HCT116 (cell line): ENCODE measurements around the gene CGRRF1. TPM values are rescaled to one million over a fixed set of nuclear protein-coding genes. Genes with fewer than 3 reads are reported as not detected.

Source experiments
- ATAC-seq: fragments of 200-7000 bp; cut with Tn5 transposase; 2 replicates; pipeline ENCODE4 v1.9.1; 2020; ENCODE audit warnings: mild to moderate bottlenecking, moderate library complexity
- BruUV-seq: library from RNA; stranded (reverse); fragments of 400-500 nt; replicated peaks from 2 replicates; lab custom pipeline; 2021; lab: Mats Ljungman, UMichigan
- CTCF ChIA-PET: fragments of 300-600 bp; sonication (Branson Sonifier 250); formaldehyde crosslinking; loops from one replicate; lab custom pipeline; 2021; ENCODE audit warnings: antibody characterized with exemption; lab: Charles Lee
- POLR2A ChIA-PET: fragments of 300-600, 350-600 bp; sonication (Branson Sonifier 250); formaldehyde crosslinking; loops from one replicate; lab custom pipeline; 2021; ENCODE audit warnings: antibody characterized with exemption; lab: Charles Lee
- RAD21 ChIA-PET, 2 experiments: fragments of 300-600 bp; sonication (Branson Sonifier 250); formaldehyde crosslinking; loops; one replicate each; lab custom pipeline; 2023; ENCODE audit warnings: low total read pairs in 2 of 2; ENCODE audit not compliant: uncharacterized antibody in 2 of 2, unreplicated experiment in 2 of 2, low non-redundant PET in 1 of 2; lab: Charles Lee
- DNase-seq: peaks from one replicate; pipeline ENCODE4 v3.0.0-alpha.2; 2010; ENCODE audit warnings: low read depth, low spot score
- H2AFZ ChIP-seq: fragments of 200-600 bp; shearing (Covaris generic), sonication (generic); 2 replicates; pipeline ENCODE4 v1.6.1; 2017; ENCODE audit warnings: low read depth, mixed run types, mixed read lengths, antibody characterized with exemption, low read length; ENCODE audit not compliant: poor library complexity, severe bottlenecking
- H3K27ac ChIP-seq: 2 replicates; pipeline ENCODE4 v1.5.1; 2012; ENCODE audit warnings: low read depth, low read length
- H3K27me3 ChIP-seq: fragments of 200-600 bp; sonication (generic); 2 replicates; pipeline ENCODE4 v1.6.1; 2016; ENCODE audit warnings: mixed run types, low read length, mixed read lengths; ENCODE audit not compliant: insufficient read depth
- H3K36me3 ChIP-seq, 2 experiments: fragments of 200-500 bp in 1 of 2; fragments of 200-600 bp in 1 of 2; sonication (Bioruptor generic) in 1 of 2; sonication (generic) in 1 of 2; 2 replicates each; pipeline versions ENCODE4 v1.5.1 to v1.6.1; 2014 to 2016; ENCODE audit warnings: low read length in 2 of 2, inconsistent platforms in 1 of 2, mixed read lengths in 1 of 2, mixed run types in 1 of 2; ENCODE audit not compliant: insufficient read depth in 2 of 2, control insufficient read depth in 1 of 2
- H3K4me1 ChIP-seq, 2 experiments: fragments of 200-600 bp in 1 of 2; sonication (generic) in 1 of 2; 2 replicates each; pipeline versions ENCODE4 v1.5.1 to v1.6.1; 2012 to 2017; ENCODE audit warnings: low read length in 2 of 2, inconsistent platforms in 1 of 2, mild to moderate bottlenecking in 1 of 2, mixed read lengths in 1 of 2, mixed run types in 1 of 2, moderate library complexity in 1 of 2; ENCODE audit not compliant: insufficient read depth in 2 of 2, control insufficient read depth in 1 of 2
- H3K4me2 ChIP-seq: fragments of 200-600 bp; sonication (generic); 2 replicates; pipeline ENCODE4 v1.6.1; 2017; ENCODE audit warnings: mixed run types, low read length, mixed read lengths
- H3K4me3 ChIP-seq, 2 experiments: fragments of 200-600 bp in 1 of 2; sonication (generic) in 1 of 2; replicated peaks in 1 of 2; 2 replicates each; pipeline ENCODE4 v1.5.1; 2011 to 2016; ENCODE audit warnings: low read length in 2 of 2, control low read depth in 1 of 2, low read depth in 1 of 2, mild to moderate bottlenecking in 1 of 2, mixed read lengths in 1 of 2, mixed run types in 1 of 2
- H3K79me2 ChIP-seq: fragments of 200-600 bp; sonication (generic); 2 replicates; pipeline ENCODE4 v1.6.1; 2017; ENCODE audit warnings: mild to moderate bottlenecking, mixed run types, low read length, moderate library complexity, mixed read lengths; ENCODE audit not compliant: insufficient read depth
- H3K9ac ChIP-seq: fragments of 200-600 bp; sonication (generic); 2 replicates; pipeline ENCODE4 v1.6.1; 2016; ENCODE audit warnings: low read length, mixed read lengths
- H3K9me2 ChIP-seq: fragments of 200-600 bp; sonication (generic), shearing (Covaris generic); 2 replicates; pipeline ENCODE4 v1.6.1; 2017; ENCODE audit warnings: mixed run types, mild to moderate bottlenecking, moderate library complexity; ENCODE audit not compliant: insufficient read depth
- H3K9me3 ChIP-seq, 2 experiments: fragments of 200-500 bp in 1 of 2; fragments of 200-600 bp in 1 of 2; sonication (Bioruptor generic) in 1 of 2; sonication (generic) in 1 of 2; 2 replicates each; pipeline ENCODE4 v1.6.1; 2014 to 2017; ENCODE audit warnings: low read length in 2 of 2, mixed read lengths in 2 of 2, inconsistent platforms in 1 of 2, low read depth in 1 of 2, mild to moderate bottlenecking in 1 of 2, mixed run types in 1 of 2, moderate library complexity in 1 of 2; ENCODE audit not compliant: control insufficient read depth in 1 of 2, insufficient read depth in 1 of 2
- H4K20me1 ChIP-seq: fragments of 200-600 bp; sonication (generic), shearing (Covaris generic); 2 replicates; pipeline ENCODE4 v1.6.1; 2017; ENCODE audit warnings: mixed run types, mild to moderate bottlenecking, moderate library complexity; ENCODE audit not compliant: insufficient read depth
- ATF3 ChIP-seq: IDR thresholded peaks from 2 replicates; pipeline ENCODE4 v1.6.1; 2012
- EGR1 ChIP-seq: IDR thresholded peaks from 2 replicates; pipeline ENCODE4 v1.6.1; 2012; ENCODE audit warnings: low read depth
- JUND ChIP-seq: IDR thresholded peaks from 2 replicates; pipeline ENCODE4 v1.6.1; 2012
- REST ChIP-seq: IDR thresholded peaks from 2 replicates; pipeline ENCODE4 v1.6.1; 2012; ENCODE audit warnings: low read depth
- SIN3A ChIP-seq: IDR thresholded peaks from 2 replicates; pipeline ENCODE4 v1.6.1; 2012; ENCODE audit warnings: low read depth
- SP1 ChIP-seq: IDR thresholded peaks from 2 replicates; pipeline ENCODE4 v1.6.1; 2012; ENCODE audit warnings: low read depth
- SRF ChIP-seq: IDR thresholded peaks from 2 replicates; pipeline ENCODE4 v1.6.1; 2012; ENCODE audit warnings: low read depth
- TCF7L2 ChIP-seq: IDR thresholded peaks from 2 replicates; pipeline ENCODE4 v1.7.0; 2011; ENCODE audit warnings: borderline replicate concordance, inconsistent platforms; ENCODE audit not compliant: insufficient read depth, insufficient read length; ENCODE audit errors: extremely low read depth
- ZBTB33 ChIP-seq: IDR thresholded peaks from 2 replicates; pipeline ENCODE4 v1.6.1; 2011; ENCODE audit warnings: mild to moderate bottlenecking, low read length, moderate library complexity; ENCODE audit not compliant: insufficient replicate concordance; ENCODE audit errors: extremely low read depth
- ZFX ChIP-seq: fragments of 450-650 bp; IDR thresholded peaks from 2 replicates; pipeline ENCODE4 v1.6.1; 2017
- ZNF274 ChIP-seq: fragments of 200-500 bp; sonication (Bioruptor generic); IDR thresholded peaks from 2 replicates; pipeline ENCODE4 v1.6.1; 2014; ENCODE audit warnings: mild to moderate bottlenecking, low read depth, low read length, inconsistent platforms
- intact Hi-C: fragments of 100-400 bp; cut with micrococcal nuclease; formaldehyde crosslinking; loops from 2 replicates; pipeline ENCODE4 v1.10.0; 2022
- total RNA-seq: library from RNA; stranded (reverse); gene quantifications from one replicate; pipeline ENCODE4 v1.2.1, GENCODE V29; 2021; ENCODE audit not compliant: unreplicated experiment

CGRRF1 gene
- total RNA-seq, 1 experiment from 2014 or later = 15.9 TPM

GRCh38 chr14:54483073-54483745, 26.5 kb upstream of the CGRRF1 start:
- no peak for DNase-seq
- ATAC-seq = no peak
- TF ChIP-seq SIN3A = no peak
- no peaks in the 10 kb centered on the region for H3K9me2 ChIP-seq
- no TSS peak for BruUV-seq
- RAD21 ChIA-PET = no interaction called here
- H3K4me2 ChIP-seq = no peak overlapping the region
- 0 out of 2 replicates have a peak, but pooled peaks cover 4% of the 10 kb centered on the region for H4K20me1 ChIP-seq
- H3K4me1 ChIP-seq = peaks cover 4 to 13% of the 10 kb centered on the region in 2 experiments; a peak in 3 of 4 replicates
- POLR2A ChIA-PET = no interaction called here
- CTCF ChIA-PET = interaction anchor here (0.7 kb wide), 1 partner anchor 10 kb away, joined by 3 read pairs; no protein-coding TSS in a partner anchor
- H2AFZ ChIP-seq = no peak overlapping the region
- H3K9ac ChIP-seq = no peak overlapping the region
- H3K27ac ChIP-seq = no peak overlapping the region
- H3K36me3 ChIP-seq = peaks cover 21 to 26% of the 10 kb centered on the region in 2 experiments; a peak in 3 of 4 replicates
- peaks cover 78% of the 10 kb centered on the region for H3K79me2 ChIP-seq
- no peaks in the 10 kb centered on the region for H3K27me3 ChIP-seq
- no peaks in the 10 kb centered on the region for H3K9me3 ChIP-seq
- no peak overlapping the region for H3K4me3 ChIP-seq
- intact Hi-C loops = no loop called here

- peaks cover 4 to 13% of the 10 kb centered on the region in 2 experiments; a peak in 3 of 4 replicates for H3K4me1 ChIP-seq
- no peaks in the 10 kb centered on the region for H3K9me3 ChIP-seq
- H3K9ac ChIP-seq = no peak overlapping the region
- no peaks in the 10 kb centered on the region for H3K9me2 ChIP-seq
- no peak overlapping the region for H3K4me3 ChIP-seq
- H4K20me1 ChIP-seq = 0 out of 2 replicates have a peak, but pooled peaks cover 4% of the 10 kb centered on the region
- no peaks in the 10 kb centered on the region for H3K27me3 ChIP-seq
- no peak overlapping the region for H3K27ac ChIP-seq
- DNase-seq = no peak
- peaks cover 15 to 22% of the 10 kb centered on the region in 2 experiments; a peak in 3 of 4 replicates for H3K36me3 ChIP-seq
- intact Hi-C loops = no loop called here
- TF ChIP-seq SIN3A = no peak
- no peak for TF ChIP-seq SRF
- no peak for TF ChIP-seq ZFX
- no peak for TF ChIP-seq ATF3
- TF ChIP-seq SP1 = no peak
- no peak for TF ChIP-seq REST
- TF ChIP-seq JUND = no peak
- TF ChIP-seq EGR1 = no peak
- no peak for TF ChIP-seq TCF7L2
- no peak for TF ChIP-seq ZNF274
- no peak for TF ChIP-seq ZBTB33
- ChIA-PET RAD21 (no interaction called here), POLR2A (no interaction called here), CTCF (no interaction called here)
- peaks cover 80% of the 10 kb centered on the region for H3K79me2 ChIP-seq
- BruUV-seq = no TSS peak
- ATAC-seq = no peak
- no peak overlapping the region for H2AFZ ChIP-seq
- H3K4me2 ChIP-seq = no peak overlapping the region
These were observed 25.9 kb upstream of the CGRRF1 start for GRCh38 chr14:54483846-54484245.
